HuH-7 (cell line): ENCODE measurements around the gene IL11.
A peak's percentile ranks its signal among the peaks of the same experiment; 100 is the strongest.

ENCODE experiments used
- DNase-seq: peaks from one replicate; pipeline ENCODE4 v3.0.0; 2011; ENCODE audit warnings: low spot score

IL11 gene

GRCh38 chr19:55391191-55391670, 21.0 kb upstream of the IL11 start:
- no peak for DNase-seq

- no peak for DNase-seq
Measured at GRCh38 chr19:55390461-55390880, 20.2 kb upstream of the IL11 start.

DNA sequence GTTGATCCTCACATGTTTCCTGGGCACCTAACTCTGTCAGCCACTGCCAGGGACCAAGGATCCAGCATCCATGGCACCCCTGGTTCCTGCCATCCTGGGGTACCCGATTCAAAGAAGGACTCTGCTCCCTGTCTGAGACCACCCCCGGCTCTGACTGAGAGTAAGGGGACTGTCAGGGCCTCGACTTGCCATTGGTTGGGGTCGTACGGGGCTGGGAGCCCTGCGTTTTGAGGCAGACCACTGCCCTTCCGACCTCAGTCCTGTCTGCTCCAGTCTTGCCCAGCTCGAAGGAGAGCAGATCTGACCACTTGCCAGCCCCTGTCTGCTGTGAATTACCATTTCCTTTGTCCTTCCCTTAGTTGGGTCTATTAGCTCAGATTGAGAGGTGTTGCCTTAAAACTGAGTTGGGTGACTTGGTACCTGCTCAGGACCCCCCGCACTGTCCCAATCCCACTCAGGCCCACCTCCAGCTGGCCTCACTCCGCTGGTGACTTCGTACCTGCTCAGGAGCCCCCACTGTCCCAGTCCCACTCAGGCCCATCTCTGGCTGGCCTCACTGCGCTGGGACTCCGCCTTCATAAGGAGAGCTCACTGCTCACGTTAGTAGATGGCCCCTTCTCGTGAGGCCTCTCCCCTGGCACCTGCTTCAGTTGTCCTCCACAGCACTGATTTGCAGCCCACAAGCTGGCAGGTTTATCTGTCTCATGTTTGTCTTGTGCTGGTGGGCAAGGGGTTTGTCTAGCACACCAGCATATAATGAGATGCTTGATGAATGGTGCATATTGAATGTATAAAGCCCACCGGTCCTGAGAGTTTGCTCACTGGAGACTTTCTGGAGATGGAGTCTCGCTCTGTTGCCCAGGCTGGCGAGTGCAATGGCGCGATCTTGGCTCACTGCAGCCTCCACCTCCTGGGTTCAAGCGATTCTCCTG, 19.4 kb upstream of the IL11 start:
- no peak for DNase-seq

DNA sequence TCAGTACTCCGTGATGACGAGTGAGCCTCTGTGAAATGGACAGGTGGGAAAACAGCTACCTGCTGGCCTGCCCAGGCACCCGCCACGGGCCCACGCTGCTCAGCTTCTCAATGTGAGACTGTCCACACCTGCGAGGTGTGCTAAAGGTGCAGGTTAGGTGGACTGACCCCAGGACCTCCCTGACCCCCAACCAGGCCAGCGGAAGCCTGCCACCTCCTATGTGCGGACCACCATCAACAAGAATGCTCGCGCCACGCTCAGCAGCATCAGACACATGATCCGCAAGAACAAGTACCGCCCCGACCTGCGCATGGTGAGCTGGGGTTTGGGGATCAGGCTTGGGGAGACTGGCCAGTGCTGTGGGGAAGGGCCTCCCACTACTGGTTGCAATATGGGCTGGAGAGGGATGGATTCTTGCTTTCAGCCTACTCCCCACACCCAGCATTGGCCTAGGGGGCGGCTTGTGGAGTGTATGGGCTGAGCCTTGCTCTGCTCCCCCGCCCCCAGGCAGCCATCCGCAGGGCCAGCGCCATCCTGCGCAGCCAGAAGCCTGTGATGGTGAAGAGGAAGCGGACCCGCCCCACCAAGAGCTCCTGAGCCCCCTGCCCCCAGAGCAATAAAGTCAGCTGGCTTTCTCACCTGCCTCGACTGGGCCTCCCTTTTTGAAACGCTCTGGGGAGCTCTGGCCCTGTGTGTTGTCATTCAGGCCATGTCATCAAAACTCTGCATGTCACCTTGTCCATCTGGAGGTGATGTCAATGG, 17.7 kb upstream of the IL11 start:
- no peak for DNase-seq

GRCh38 chr19:55386493-55386971, 16.3 kb upstream of the IL11 start:
- no peak for DNase-seq

DNA sequence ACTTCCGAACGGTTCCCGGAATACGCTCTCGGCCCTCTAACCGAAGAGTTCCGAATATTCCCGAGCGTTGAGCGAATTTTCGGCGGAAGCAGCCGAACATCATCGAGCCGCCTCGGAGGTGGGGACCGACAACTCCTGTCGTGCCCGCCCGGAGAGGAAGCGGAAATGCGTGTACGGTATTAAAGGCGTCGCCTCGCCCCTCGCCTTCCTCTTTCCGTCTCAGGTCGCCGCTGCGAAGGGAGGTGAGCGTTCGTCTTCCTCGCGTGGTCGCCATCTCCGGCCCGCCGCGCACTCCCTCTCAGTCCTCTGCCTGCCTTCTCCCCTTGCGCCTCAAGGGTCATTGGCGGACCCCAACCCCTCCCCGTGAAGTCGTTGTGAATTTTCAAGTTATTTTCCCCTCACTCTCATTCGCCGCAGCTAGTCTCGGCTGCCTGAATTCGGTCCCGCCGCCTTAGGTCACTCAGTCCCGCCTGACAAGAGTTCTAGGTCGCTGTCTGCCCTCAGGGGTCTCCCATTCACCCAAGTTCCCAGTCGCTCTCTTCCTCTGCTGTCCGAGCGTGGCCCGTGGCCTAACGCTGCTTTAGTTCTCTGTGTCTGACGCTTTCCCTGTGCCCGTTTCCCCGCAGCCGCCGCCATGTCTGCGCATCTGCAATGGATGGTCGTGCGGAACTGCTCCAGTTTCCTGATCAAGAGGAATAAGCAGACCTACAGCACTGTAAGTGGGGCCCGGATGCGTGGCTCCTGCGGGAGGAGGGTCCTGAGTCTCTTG, 15.6 kb upstream of the IL11 start, which contains the start of gene RPL28:
Gene RPL28, plus strand, starts transcription at position 209 of the 769 bp plus-strand sequence. Its CDS starts 426 bp downstream, at position 635.
- peak; percentile 92 for DNase-seq

DNA sequence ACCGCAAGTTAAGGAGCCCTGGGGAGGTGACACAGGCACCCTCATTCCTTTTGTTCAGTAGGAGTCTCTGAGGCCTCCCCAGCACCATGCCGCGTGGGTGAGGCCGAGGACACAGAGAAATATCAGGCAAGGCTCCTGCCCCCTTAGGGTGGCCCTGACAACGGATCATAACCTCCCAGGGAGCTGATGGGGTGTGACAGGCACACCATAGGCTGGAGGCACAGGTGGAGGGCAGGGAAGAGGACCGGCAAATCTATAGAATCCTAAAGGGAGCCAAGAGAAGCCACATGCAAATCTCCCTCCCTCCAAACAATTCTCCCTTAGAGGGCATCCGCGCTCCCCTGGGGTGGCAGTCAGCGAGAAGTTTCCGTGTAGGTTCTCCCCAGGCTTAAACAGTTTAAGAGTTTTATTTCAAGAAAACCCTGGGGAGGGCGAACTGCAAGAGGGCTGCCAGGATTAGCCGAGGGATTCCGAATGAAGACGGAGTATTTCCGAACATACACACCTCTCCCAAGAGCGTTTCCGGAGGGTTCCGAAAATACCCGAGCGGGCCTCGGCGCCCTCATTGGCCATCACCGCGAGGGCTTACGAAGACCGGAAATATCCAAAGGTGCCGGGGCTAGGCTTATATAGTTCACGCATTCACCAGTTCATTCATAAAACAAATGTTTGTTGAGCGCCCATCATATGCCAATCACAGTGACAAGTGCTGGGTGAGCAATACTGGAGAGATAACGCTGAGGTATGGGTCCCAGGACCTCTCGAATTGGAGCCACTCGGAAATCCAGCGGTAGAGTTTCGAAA, 14.9 kb upstream of the IL11 start:
- DNase-seq, result peak; percentile 93

- no peak for DNase-seq
Measured at GRCh38 chr19:55384131-55384919, 14.1 kb upstream of the IL11 start, which contains the start of gene TMEM238. TSS of gene TMEM238 (minus strand) at chr19:55384292. CDS start at chr19:55384259, 33 bp downstream.

GRCh38 chr19:55383279-55384130, 13.2 kb upstream of the IL11 start:
- DNase-seq, result peak; percentile 83

DNA sequence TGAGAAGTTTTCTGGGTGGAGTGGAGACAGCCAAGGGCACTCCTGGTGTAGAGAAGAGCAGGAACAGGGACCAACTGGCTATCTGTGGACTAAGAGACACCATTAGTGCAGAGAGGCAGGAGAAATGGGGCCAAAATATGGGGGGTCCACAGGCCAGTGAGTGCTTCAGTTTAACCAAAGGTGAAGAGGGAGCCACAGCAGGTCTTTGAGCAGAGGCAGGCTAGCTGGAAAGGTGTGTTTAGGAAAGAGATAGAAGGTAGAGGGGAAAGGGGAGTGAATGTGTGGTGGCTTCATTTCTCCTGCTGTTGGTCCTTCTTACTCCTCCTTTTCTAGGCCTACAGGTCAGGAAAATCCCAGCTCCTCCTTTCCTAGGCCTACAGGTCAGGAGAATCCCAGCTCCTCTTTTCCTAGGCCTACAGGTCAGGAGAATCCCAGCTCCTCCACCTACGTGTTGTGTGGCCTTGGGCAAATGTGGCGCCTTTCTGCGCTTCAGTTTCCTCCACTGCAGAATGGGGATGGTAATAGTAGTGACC, 12.3 kb upstream of the IL11 start:
- DNase-seq, result no peak

DNA sequence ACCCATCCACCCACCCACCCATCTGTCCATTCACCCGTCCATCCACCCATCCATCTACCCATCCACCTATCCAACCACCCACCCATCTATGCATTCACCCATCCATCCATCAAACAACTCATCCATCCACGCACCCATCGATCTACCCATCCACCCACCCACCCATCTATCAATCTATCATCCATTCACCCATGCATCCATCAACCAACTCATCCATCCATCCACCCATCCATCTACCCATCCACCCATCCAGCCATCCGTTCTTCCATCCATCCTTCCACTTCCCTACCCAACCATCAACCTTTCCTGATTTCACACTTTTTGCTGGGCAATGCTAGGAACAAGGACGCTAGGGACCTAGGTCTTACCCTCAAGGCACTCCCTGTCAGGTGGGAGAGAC, 11.8 kb upstream of the IL11 start:
- no peak for DNase-seq

GRCh38 chr19:55379174-55379573, 8.9 kb upstream of the IL11 start:
- no peak for DNase-seq

GRCh38 chr19:55377356-55378131, 7.3 kb upstream of the IL11 start:
- no peak for DNase-seq

DNA sequence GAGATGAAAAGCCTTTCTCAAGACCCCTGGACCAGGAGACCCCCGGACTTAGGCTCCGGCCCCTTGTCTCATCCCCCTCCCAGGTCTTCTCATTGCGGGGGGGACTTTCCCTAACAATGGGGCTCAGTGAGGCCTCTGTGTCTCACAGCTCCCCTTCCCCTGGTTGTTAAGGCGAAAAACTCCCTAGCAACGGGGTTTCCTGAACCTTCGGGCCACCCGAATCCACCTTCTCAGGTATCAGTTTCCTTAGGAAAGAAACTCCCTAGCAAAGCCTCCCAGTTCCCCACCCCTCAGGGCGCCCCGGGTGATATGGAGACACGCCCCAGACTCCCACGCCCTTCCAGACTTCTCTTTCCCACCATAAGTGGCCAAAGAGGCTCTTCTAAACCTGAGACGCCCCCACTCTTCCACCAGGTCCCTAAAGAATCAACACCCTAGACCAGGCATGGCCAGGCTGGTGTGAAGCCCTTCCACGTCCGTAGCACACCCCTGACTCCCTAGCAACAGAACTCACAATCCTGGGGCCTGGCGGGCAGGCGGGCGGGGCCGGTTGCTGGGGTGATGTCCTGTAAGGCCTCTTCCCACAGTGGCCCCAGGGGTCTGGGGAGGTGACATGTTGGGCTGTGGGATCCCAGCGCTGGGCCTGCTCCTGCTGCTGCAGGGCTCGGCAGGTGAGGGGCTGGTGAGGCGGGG, 6.1 kb upstream of the IL11 start, which contains the start of gene TMEM190:
Gene TMEM190, plus strand, starts transcription at position 586 of the 693 bp plus-strand sequence. Its CDS starts 28 bp downstream, at position 614.
- DNase-seq, result no peak

DNA sequence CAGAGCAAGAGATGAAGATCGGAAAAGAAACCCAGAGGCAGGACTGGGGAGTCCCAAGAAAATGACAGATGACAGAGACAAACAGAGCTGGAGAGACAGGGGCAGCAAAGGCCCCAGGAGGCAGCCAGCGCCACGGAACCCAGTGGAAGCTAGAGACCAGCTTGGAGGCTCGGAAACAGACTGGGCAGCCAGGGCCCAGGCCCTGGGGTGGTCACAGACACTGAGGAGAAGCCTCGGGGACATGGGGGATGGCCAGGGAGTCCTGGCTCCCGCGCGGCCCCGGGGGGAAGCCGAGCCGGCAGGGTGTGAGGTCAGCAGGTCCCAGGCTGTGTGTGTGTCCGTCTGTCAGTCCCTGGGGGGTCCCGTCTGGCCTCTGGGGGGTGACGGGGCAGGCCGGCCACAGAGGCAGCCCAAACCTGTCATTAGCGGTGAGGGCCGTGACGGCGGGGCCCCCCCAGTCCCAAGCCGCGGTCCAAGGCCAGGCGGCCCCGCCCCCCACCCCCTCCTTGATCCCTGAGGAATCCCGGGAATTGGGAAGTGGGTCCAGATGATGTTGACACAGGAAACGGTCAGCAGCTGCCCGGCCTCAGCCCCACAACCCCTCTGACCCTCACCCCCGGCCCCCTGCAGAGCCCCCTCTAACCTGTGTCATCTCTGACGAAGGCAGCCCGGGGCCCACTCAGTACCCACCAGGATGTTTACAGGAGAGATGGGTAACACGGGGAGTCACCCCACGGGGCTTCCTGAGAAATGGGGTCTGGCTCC, 3.9 kb upstream of the IL11 start:
- DNase-seq, result no peak

DNA sequence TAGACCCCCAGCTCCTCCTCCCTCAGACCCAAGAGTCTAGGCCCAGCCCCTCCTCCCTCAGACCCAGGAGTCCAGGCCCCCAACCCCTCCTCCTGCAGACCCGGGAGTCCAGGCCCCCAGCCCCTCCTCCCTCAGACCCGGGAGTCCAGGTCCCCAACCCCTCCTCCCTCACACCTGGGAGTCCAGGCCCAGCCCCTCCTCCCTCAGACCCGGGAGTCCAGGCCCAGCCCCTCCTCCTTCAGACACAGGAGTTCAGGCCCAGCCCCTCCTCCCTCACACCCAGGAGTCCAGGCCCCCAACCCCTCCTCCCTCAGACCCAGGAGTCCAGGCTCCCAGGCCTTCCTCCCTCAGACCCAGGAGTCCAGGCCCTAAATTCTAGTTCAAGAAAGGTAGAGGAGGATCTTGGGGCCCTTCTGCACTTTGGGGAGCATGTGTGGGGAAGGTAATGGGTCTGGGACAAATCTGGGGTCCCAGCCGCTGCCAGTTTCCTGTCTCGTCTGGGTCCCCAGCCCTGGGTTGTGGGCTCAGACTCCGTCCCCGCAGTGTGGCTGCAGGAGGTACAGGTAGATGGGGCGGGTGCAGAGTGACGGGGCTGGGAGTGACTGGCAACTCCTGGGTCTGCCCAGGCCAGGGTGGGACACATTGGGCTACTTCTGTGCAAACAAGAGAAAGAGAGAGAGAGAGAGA, 3.2 kb upstream of the IL11 start:
- DNase-seq, result no peak
